Gastrocnemius medialis (tissue), 4 donors: Measurements from ENCODE around the gene VSIG2. TPM values are rescaled to one million over a fixed set of nuclear protein-coding genes. Genes with fewer than 3 reads are reported as not detected.

Source experiments
- ATAC-seq, 2 donors: fragments of 150-250 bp; one replicate each; pipeline ENCODE4 v1.9.1; 2016
- DNase-seq, 2 donors: peaks; one replicate each; pipeline ENCODE4 v3.0.0-alpha.2; 2019
- H3K27ac ChIP-seq, 4 donors: fragments of 200-600 bp; sonication (generic); 1 replicate in 1 of 4; 2 replicates in 3 of 4; pipeline ENCODE4 v1.5.1; 2016 to 2018; ENCODE audit warnings: mild to moderate bottlenecking in 2 of 4, moderate library complexity in 1 of 4
- H3K27me3 ChIP-seq, 3 donors: fragments of 200-600 bp; sonication (generic) in 2 of 3; 1 replicate in 1 of 3; 2 replicates in 2 of 3; pipeline versions ENCODE4 v1.5.1 to v1.6.0; 2016 to 2019; ENCODE audit warnings: mild to moderate bottlenecking in 1 of 3, moderate library complexity in 1 of 3
- H3K36me3 ChIP-seq, 2 donors: fragments of 200-600 bp; sonication (generic) in 1 of 2; one replicate each; pipeline ENCODE4 v1.5.1; 2017 to 2018
- H3K4me1 ChIP-seq, 2 donors: fragments of 200-600 bp; sonication (generic) in 1 of 2; one replicate each; pipeline ENCODE4 v1.5.1; 2016 to 2017; ENCODE audit warnings: mild to moderate bottlenecking in 2 of 2
- H3K4me3 ChIP-seq, 4 donors: fragments of 200-600 bp; sonication (generic) in 3 of 4; 1 replicate in 1 of 4; 2 replicates in 3 of 4; pipeline ENCODE4 v1.5.1; 2016 to 2019; ENCODE audit warnings: mild to moderate bottlenecking in 2 of 4
- H3K9me3 ChIP-seq, 3 donors: fragments of 200-600 bp; sonication (generic) in 2 of 3; 1 replicate in 1 of 3; 2 replicates in 2 of 3; pipeline ENCODE4 v1.5.1; 2016 to 2019
- CTCF ChIP-seq, 5 experiments: fragments of 450-650 bp in 3 of 5; fragments of 200-600 bp in 2 of 5; sonication (generic) in 2 of 5; IDR thresholded peaks in 4 of 5; conservative IDR thresholded peaks in 1 of 5; 1 replicate in 4 of 5; 2 replicates in 1 of 5; pipeline ENCODE4 v1.5.1; 2016 to 2019; ENCODE audit warnings: antibody characterized with exemption in 5 of 5, mild to moderate bottlenecking in 3 of 5, moderate library complexity in 3 of 5
- POLR2A ChIP-seq, 2 donors: fragments of 450-650 bp; IDR thresholded peaks; one replicate each; pipeline ENCODE4 v1.6.1; 2017; ENCODE audit warnings: antibody characterized with exemption in 2 of 2, mild to moderate bottlenecking in 2 of 2, moderate library complexity in 2 of 2
- in situ Hi-C, 4 donors: fragments of 200-750 bp; cut with MboI; loops; one replicate each; pipeline versions ENCODE4 v1.15.0 to v1.8.0; 2017; ENCODE audit warnings: low sequenced_read_pairs in 4 of 4
- intact Hi-C: fragments of 100-400 bp; cut with DNase I; formaldehyde crosslinking; loops from one replicate; pipeline ENCODE4 v1.15.1; 2023; ENCODE audit warnings: low total_unique reads
- total RNA-seq, 4 donors: library from RNA; depleted of rRNA; stranded (reverse); fragments of >200 nt; gene quantifications; one replicate each; pipeline versions ENCODE4 v1.1.0 to v1.2.3, GENCODE V29; 2016

The VSIG2 gene
- total RNA-seq, 4 donors from 2014 or later = 0.29 to 0.46 TPM; not detected in 2

GRCh38 chr11:124791626-124792341 lies 39.7 kb upstream of the VSIG2 start:
- Histone ChIP-seq H3K36me3 (no peaks in the 10 kb centered on the region), H3K4me3 (no peak overlapping the region), H3K4me1 (peaks cover 0 to 33% of the 10 kb centered on the region in 2 donors), H3K27me3 (no peaks in the 10 kb centered on the region), H3K27ac (no peak overlapping the region), H3K9me3 (no peaks in the 10 kb centered on the region)
- intact Hi-C loops = no loop called here
- in situ Hi-C loops = no loop called here
- DNase-seq (no peak), ATAC-seq (no peak)
- TF ChIP-seq POLR2A (IDR thresholded peaks at IDR 0.05) (no peak), CTCF (IDR thresholded peaks at IDR 0.05 in 4 of 5, conservative IDR thresholded peaks at IDR 0.05 in 1 of 5) (no peak)

- DNase-seq = no peak
- in situ Hi-C loops = no loop called here
- Histone ChIP-seq H3K27ac (no peak overlapping the region), H3K27me3 (no peaks in the 10 kb centered on the region), H3K4me3 (no peak overlapping the region), H3K9me3 (no peaks in the 10 kb centered on the region), H3K36me3 (no peaks in the 10 kb centered on the region), H3K4me1 (peaks cover 0 to 26% of the 10 kb centered on the region in 2 donors)
- no peak for ATAC-seq
- TF ChIP-seq POLR2A (IDR thresholded peaks at IDR 0.05) (no peak), CTCF (IDR thresholded peaks at IDR 0.05 in 4 of 5, conservative IDR thresholded peaks at IDR 0.05 in 1 of 5) (no peak)
- intact Hi-C loops = no loop called here
These were observed 36.5 kb upstream of the VSIG2 start for GRCh38 chr11:124788521-124788920.

GRCh38 chr11:124784051-124784450 lies 32.0 kb upstream of the VSIG2 start:
- Histone ChIP-seq H3K36me3 (no peaks in the 10 kb centered on the region), H3K9me3 (no peaks in the 10 kb centered on the region), H3K4me3 (no peak overlapping the region), H3K4me1 (no peaks in the 10 kb centered on the region), H3K27me3 (no peaks in the 10 kb centered on the region), H3K27ac (no peak overlapping the region)
- in situ Hi-C loops (no loop called here), intact Hi-C loops (no loop called here)
- no peak for TF ChIP-seq CTCF (IDR thresholded peaks at IDR 0.05 in 4 of 5, conservative IDR thresholded peaks at IDR 0.05 in 1 of 5)
- TF ChIP-seq POLR2A (IDR thresholded peaks at IDR 0.05) = no peak
- DNase-seq (no peak), ATAC-seq (no peak)

- in situ Hi-C loops = no loop called here
- H3K27me3 ChIP-seq = no peaks in the 10 kb centered on the region
These were observed 30.9 kb upstream of the VSIG2 start for GRCh38 chr11:124783002-124783401.

More at GRCh38 chr11:124783002-124783401, 30.9 kb upstream of the VSIG2 start:
- H3K27ac ChIP-seq = no peak overlapping the region
- no peak overlapping the region for H3K4me3 ChIP-seq
- TF ChIP-seq CTCF (IDR thresholded peaks at IDR 0.05 in 4 of 5, conservative IDR thresholded peaks at IDR 0.05 in 1 of 5) = no peak
- no peak for TF ChIP-seq POLR2A (IDR thresholded peaks at IDR 0.05)
- intact Hi-C loops = no loop called here
- H3K4me1 ChIP-seq = no peaks in the 10 kb centered on the region
- no peaks in the 10 kb centered on the region for H3K36me3 ChIP-seq
- ATAC-seq (no peak), DNase-seq (no peak)
- no peaks in the 10 kb centered on the region for H3K9me3 ChIP-seq
